Measurements from ENCODE around the gene TEAD1.

DNA sequence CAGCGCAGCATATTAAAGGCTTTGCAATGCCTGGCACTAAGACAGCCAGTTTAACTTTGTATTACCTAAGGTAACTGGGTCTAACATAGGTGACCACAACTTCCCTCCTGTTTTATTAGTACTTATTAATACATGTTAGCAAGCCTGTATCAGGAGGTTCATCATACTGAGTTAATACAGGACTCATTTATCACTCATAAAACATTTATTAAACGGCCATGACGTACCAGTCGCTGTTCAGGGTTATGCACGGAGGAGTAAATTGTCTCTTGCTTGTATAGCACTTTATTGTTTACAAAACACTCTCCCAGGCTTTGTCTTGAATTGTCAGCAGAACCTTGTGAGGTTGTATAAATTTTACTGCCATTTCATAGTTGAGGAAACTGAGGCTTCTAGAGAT is 55.7 kb downstream of the TEAD1 start:
- TF ChIP-seq, protein P1, sequence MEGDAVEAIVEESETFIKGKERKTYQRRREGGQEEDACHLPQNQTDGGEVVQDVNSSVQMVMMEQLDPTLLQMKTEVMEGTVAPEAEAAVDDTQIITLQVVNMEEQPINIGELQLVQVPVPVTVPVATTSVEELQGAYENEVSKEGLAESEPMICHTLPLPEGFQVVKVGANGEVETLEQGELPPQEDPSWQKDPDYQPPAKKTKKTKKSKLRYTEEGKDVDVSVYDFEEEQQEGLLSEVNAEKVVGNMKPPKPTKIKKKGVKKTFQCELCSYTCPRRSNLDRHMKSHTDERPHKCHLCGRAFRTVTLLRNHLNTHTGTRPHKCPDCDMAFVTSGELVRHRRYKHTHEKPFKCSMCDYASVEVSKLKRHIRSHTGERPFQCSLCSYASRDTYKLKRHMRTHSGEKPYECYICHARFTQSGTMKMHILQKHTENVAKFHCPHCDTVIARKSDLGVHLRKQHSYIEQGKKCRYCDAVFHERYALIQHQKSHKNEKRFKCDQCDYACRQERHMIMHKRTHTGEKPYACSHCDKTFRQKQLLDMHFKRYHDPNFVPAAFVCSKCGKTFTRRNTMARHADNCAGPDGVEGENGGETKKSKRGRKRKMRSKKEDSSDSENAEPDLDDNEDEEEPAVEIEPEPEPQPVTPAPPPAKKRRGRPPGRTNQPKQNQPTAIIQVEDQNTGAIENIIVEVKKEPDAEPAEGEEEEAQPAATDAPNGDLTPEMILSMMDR (IDR thresholded peaks at IDR 0.05), result no peak
- no peak for TF ChIP-seq POLR2AphosphoS5 (IDR thresholded peaks at IDR 0.05; ENCODE audit: low read depth, low read length)
- TF ChIP-seq SIN3A (IDR thresholded peaks at IDR 0.05; ENCODE audit: borderline replicate concordance, insufficient read depth, low read depth, low read length), result no peak
- TF ChIP-seq, protein P2, sequence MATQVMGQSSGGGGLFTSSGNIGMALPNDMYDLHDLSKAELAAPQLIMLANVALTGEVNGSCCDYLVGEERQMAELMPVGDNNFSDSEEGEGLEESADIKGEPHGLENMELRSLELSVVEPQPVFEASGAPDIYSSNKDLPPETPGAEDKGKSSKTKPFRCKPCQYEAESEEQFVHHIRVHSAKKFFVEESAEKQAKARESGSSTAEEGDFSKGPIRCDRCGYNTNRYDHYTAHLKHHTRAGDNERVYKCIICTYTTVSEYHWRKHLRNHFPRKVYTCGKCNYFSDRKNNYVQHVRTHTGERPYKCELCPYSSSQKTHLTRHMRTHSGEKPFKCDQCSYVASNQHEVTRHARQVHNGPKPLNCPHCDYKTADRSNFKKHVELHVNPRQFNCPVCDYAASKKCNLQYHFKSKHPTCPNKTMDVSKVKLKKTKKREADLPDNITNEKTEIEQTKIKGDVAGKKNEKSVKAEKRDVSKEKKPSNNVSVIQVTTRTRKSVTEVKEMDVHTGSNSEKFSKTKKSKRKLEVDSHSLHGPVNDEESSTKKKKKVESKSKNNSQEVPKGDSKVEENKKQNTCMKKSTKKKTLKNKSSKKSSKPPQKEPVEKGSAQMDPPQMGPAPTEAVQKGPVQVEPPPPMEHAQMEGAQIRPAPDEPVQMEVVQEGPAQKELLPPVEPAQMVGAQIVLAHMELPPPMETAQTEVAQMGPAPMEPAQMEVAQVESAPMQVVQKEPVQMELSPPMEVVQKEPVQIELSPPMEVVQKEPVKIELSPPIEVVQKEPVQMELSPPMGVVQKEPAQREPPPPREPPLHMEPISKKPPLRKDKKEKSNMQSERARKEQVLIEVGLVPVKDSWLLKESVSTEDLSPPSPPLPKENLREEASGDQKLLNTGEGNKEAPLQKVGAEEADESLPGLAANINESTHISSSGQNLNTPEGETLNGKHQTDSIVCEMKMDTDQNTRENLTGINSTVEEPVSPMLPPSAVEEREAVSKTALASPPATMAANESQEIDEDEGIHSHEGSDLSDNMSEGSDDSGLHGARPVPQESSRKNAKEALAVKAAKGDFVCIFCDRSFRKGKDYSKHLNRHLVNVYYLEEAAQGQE (IDR thresholded peaks at IDR 0.05; ENCODE audit: insufficient read depth in 1 of 2, low read depth in 2 of 2, low read length in 1 of 2), result no peak
- TF ChIP-seq TCF7L2 (IDR thresholded peaks at IDR 0.05; ENCODE audit: low read depth, low read length), result no peak
